Keratinocyte (primary cell): ENCODE data around the gene TPK1. TPM values are rescaled to one million over a fixed set of nuclear protein-coding genes. Genes with fewer than 3 reads are reported as not detected.

ENCODE experiments used
- DNase-seq: peaks from one replicate; pipeline ENCODE4 v3.0.0-alpha.2; 2011; ENCODE audit warnings: low read depth, missing footprints, low spot score
- FAIRE-seq: peaks from 2 replicates; lab custom pipeline; 2011; peaks lifted over from hg19 to GRCh38; lab: Jason Lieb, UNC
- H2AFZ ChIP-seq: 2 replicates; pipeline ENCODE4 v1.6.0; 2012; ENCODE audit warnings: low read length, control low read depth, inconsistent platforms; ENCODE audit not compliant: control insufficient read depth
- H3K27ac ChIP-seq: 2 replicates; pipeline ENCODE4 v1.5.1; 2011; ENCODE audit warnings: low read length; ENCODE audit not compliant: control insufficient read depth, insufficient read depth
- H3K27me3 ChIP-seq: 3 replicates; pipeline ENCODE4 v1.6.0; 2011; ENCODE audit warnings: low read length; ENCODE audit not compliant: control insufficient read depth, insufficient read depth; ENCODE audit errors: extremely low read depth
- H3K36me3 ChIP-seq, 2 experiments: 2 replicates in 1 of 2; 3 replicates in 1 of 2; pipeline ENCODE4 v1.5.1; 2011; ENCODE audit warnings: low read length in 2 of 2, mild to moderate bottlenecking in 1 of 2; ENCODE audit not compliant: control insufficient read depth in 2 of 2, insufficient read depth in 2 of 2; ENCODE audit errors: extremely low read depth in 1 of 2
- H3K4me1 ChIP-seq: 3 replicates; pipeline ENCODE4 v1.5.1; 2011; ENCODE audit warnings: low read length; ENCODE audit not compliant: control insufficient read depth, insufficient read depth; ENCODE audit errors: extremely low read depth
- H3K4me2 ChIP-seq: 3 replicates; pipeline ENCODE4 v1.6.0; 2011; ENCODE audit warnings: low read depth, low read length; ENCODE audit not compliant: control insufficient read depth, insufficient read depth; ENCODE audit errors: extremely low read depth
- H3K4me3 ChIP-seq, 3 experiments: fragments of 200-600 bp in 1 of 3; sonication (generic) in 1 of 3; 2 replicates in 2 of 3; 3 replicates in 1 of 3; pipeline ENCODE4 v1.5.1; 2011 to 2016; ENCODE audit warnings: low read length in 3 of 3, mild to moderate bottlenecking in 3 of 3, control low read depth in 2 of 3, inconsistent platforms in 1 of 3, low read depth in 1 of 3, mixed read lengths in 1 of 3, mixed run types in 1 of 3, moderate library complexity in 1 of 3; ENCODE audit not compliant: control insufficient read depth in 2 of 3, insufficient read depth in 2 of 3; ENCODE audit errors: extremely low read depth in 1 of 3
- H3K79me2 ChIP-seq: 2 replicates; pipeline ENCODE4 v1.6.0; 2012; ENCODE audit warnings: low read length; ENCODE audit not compliant: control insufficient read depth, insufficient read depth
- H3K9ac ChIP-seq: 3 replicates; pipeline ENCODE4 v1.6.0; 2011; ENCODE audit warnings: low read length; ENCODE audit not compliant: control insufficient read depth, insufficient read depth; ENCODE audit errors: extremely low read depth
- H3K9me1 ChIP-seq: 3 replicates; pipeline ENCODE4 v1.6.0; 2011; ENCODE audit warnings: low read length; ENCODE audit not compliant: control insufficient read depth, insufficient read depth; ENCODE audit errors: extremely low read depth
- H3K9me3 ChIP-seq: 2 replicates; pipeline ENCODE4 v1.5.1; 2012; ENCODE audit warnings: low read depth, low read length; ENCODE audit not compliant: control insufficient read depth
- H4K20me1 ChIP-seq: 3 replicates; pipeline ENCODE4 v1.6.0; 2011; ENCODE audit warnings: low read length; ENCODE audit not compliant: control insufficient read depth, insufficient read depth; ENCODE audit errors: extremely low read depth
- EZH2 ChIP-seq: IDR thresholded peaks from one replicate; pipeline ENCODE4 v1.6.1; 2012; ENCODE audit warnings: inconsistent platforms, mild to moderate bottlenecking, low read length, moderate library complexity
- dilution Hi-C: fragments of 300-500 bp; cut with MboI; formaldehyde crosslinking; loops from one replicate; pipeline ENCODE4 v1.7.0; 2020; ENCODE audit warnings: low sequenced_read_pairs; ENCODE audit not compliant: extremely low pct_ligation_motif_present
- polyA plus RNA-seq, 5 experiments: library from polyadenylated mRNA; depleted of rRNA in 3 of 5; stranded (reverse) in 3 of 5; stranded (forward) in 1 of 5; unstranded in 1 of 5; fragments of >200 nt; gene quantifications; 1 replicate in 1 of 5; 2 replicates in 3 of 5; 3 replicates in 1 of 5; pipeline versions ENCODE4 v1.2.1 to v1.2.3, GENCODE V29; 2011 to 2012; ENCODE audit warnings: missing spikeins in 2 of 5, low read depth in 1 of 5, low replicate concordance in 1 of 5
- TF ChIP-seq, protein P1 (sequence below), 3 experiments: IDR thresholded peaks in 1 of 3; conservative IDR thresholded peaks in 1 of 3; optimal IDR thresholded peaks in 1 of 3; 2 replicates in 2 of 3; 3 replicates in 1 of 3; pipeline versions ENCODE3 to v1.5.1; 2011; ENCODE audit warnings: low read length in 3 of 3, mild to moderate bottlenecking in 3 of 3, moderate library complexity in 2 of 3, control low read depth in 1 of 3, inconsistent platforms in 1 of 3; ENCODE audit not compliant: insufficient read depth in 2 of 3; ENCODE audit errors: extremely low read depth in 1 of 3

TPK1 gene
- polyA plus RNA-seq, 1 donor (not counting 4 experiments of a cell fraction or from before 2014, with no cell fraction given) = 1.9 TPM

DNA sequence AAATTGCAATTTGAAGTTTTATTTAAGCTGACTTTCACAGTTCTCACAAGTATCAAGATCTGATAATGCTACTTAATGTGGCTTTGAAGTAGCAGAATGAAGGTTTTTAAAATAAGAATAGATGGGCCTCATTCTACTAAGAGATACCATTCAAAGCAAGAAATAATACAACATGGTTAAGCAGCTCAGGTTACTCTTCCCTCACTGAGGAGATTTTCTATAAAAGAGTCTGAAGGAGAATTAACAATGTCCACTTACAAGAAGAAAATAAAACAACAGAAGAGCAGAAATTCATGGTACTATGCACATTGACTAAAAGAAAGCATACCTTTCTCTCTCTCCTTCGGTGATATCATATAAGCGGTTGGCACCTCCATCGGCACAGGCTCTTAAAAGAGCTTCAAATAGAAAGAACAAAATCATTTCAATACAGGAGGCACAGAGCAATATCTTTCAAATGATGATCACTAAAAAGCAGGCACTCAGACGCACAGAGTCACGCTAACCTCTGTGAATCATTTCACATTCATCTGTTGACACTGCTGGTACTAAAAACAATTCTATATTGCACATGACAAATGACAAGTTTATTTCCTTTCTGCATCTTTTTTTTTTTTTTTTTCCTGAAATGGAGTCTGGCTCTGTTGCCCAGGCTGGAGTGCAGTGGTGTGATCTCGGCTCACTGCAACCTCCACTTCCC lies 153.1 kb downstream of the TPK1 start:
- Histone ChIP-seq H3K4me3 (no peak overlapping the region), H3K27ac (no peak overlapping the region), H4K20me1 (no peaks in the 10 kb centered on the region), H3K27me3 (no peaks in the 10 kb centered on the region), H3K9me1 (no peaks in the 10 kb centered on the region), H3K9me3 (no peaks in the 10 kb centered on the region), H3K79me2 (no peaks in the 10 kb centered on the region), H3K4me1 (no peaks in the 10 kb centered on the region), H2AFZ (no peak overlapping the region), H3K36me3 (no peaks in the 10 kb centered on the region), H3K4me2 (no peak overlapping the region), H3K9ac (no peak overlapping the region)
- TF ChIP-seq, protein P1, sequence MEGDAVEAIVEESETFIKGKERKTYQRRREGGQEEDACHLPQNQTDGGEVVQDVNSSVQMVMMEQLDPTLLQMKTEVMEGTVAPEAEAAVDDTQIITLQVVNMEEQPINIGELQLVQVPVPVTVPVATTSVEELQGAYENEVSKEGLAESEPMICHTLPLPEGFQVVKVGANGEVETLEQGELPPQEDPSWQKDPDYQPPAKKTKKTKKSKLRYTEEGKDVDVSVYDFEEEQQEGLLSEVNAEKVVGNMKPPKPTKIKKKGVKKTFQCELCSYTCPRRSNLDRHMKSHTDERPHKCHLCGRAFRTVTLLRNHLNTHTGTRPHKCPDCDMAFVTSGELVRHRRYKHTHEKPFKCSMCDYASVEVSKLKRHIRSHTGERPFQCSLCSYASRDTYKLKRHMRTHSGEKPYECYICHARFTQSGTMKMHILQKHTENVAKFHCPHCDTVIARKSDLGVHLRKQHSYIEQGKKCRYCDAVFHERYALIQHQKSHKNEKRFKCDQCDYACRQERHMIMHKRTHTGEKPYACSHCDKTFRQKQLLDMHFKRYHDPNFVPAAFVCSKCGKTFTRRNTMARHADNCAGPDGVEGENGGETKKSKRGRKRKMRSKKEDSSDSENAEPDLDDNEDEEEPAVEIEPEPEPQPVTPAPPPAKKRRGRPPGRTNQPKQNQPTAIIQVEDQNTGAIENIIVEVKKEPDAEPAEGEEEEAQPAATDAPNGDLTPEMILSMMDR (optimal IDR thresholded peaks at IDR 0.05 in 1 of 3, IDR thresholded peaks at IDR 0.05 in 1 of 3, conservative IDR thresholded peaks at IDR 0.05 in 1 of 3; ENCODE audit: extremely low read depth in 1 of 3, insufficient read depth in 2 of 3, low read length in 3 of 3) = no peak
- no peak for TF ChIP-seq EZH2
- dilution Hi-C loops = no loop called here
- FAIRE-seq (no peak), DNase-seq (no peak)

- no peak for FAIRE-seq
- no peaks in the 10 kb centered on the region for H3K9me3 ChIP-seq
- no peaks in the 10 kb centered on the region for H3K9me1 ChIP-seq
- no peaks in the 10 kb centered on the region for H3K79me2 ChIP-seq
- no peaks in the 10 kb centered on the region for H3K27me3 ChIP-seq
- no peak overlapping the region for H3K9ac ChIP-seq
- no peaks in the 10 kb centered on the region for H3K4me1 ChIP-seq
- no peak overlapping the region for H3K4me3 ChIP-seq
- H3K36me3 ChIP-seq = no peaks in the 10 kb centered on the region
- no peaks in the 10 kb centered on the region for H4K20me1 ChIP-seq
- no peak for DNase-seq
- H2AFZ ChIP-seq = no peak overlapping the region
- dilution Hi-C loops = no loop called here
- no peak overlapping the region for H3K4me2 ChIP-seq
- no peak overlapping the region for H3K27ac ChIP-seq
- TF ChIP-seq EZH2 = no peak
- TF ChIP-seq, protein P1 (optimal IDR thresholded peaks at IDR 0.05 in 1 of 3, IDR thresholded peaks at IDR 0.05 in 1 of 3, conservative IDR thresholded peaks at IDR 0.05 in 1 of 3; ENCODE audit: extremely low read depth in 1 of 3, insufficient read depth in 2 of 3, low read length in 3 of 3) = no peak
These were observed 159.4 kb downstream of the TPK1 start for GRCh38 chr7:144676492-144676891.
